ENCODE data around the gene ECT2L. TPM values are rescaled to one million over a fixed set of nuclear protein-coding genes. Genes with fewer than 3 reads are reported as not detected.

The ECT2L gene
- total RNA-seq, 1 experiment from 2014 or later: not detected

GRCh38 chr6:138868181-138868580, 72.3 kb downstream of the ECT2L start:
- H3K23ac ChIP-seq (ENCODE audit: insufficient read length, low read depth, low read length): no peak overlapping the region
- Mint-ChIP-seq H3K4me3 (no peak overlapping the region), H3K9me3 (no peaks in the 10 kb centered on the region), H3K27ac (no peak overlapping the region; a peak in 1 of 7 replicates), H3K27me3 (ENCODE audit: low read depth) (no peaks in the 10 kb centered on the region), H3K36me3 (ENCODE audit: insufficient read depth in 1 of 3, low read depth in 3 of 3) (no peaks in the 10 kb centered on the region), H3K4me1 (peaks cover 5 to 12% of the 10 kb centered on the region in 2 experiments)
- H3K4ac ChIP-seq (ENCODE audit: low read depth, low read length): no peak overlapping the region
- H2BK12ac ChIP-seq (ENCODE audit: insufficient read length, low read depth, low read length): no peak overlapping the region
- H2BK20ac ChIP-seq (ENCODE audit: low read depth, low read length, poor library complexity, severe bottlenecking): no peak overlapping the region
- H2BK120ac ChIP-seq (ENCODE audit: low read depth, low read length, poor library complexity, severe bottlenecking): no peak overlapping the region
- H3K9ac ChIP-seq (ENCODE audit: extremely low read depth, insufficient read length, low read length): no peak overlapping the region
- H2AFZ ChIP-seq (ENCODE audit: low read length): no peak overlapping the region
- H3K79me1 ChIP-seq (ENCODE audit: insufficient read depth, low read depth, low read length, poor library complexity, severe bottlenecking): no peaks in the 10 kb centered on the region
- no peak overlapping the region for H4K8ac ChIP-seq (replicated peaks; ENCODE audit: insufficient read length, low read depth, low read length)
- no peaks in the 10 kb centered on the region for H3K79me2 ChIP-seq (ENCODE audit: insufficient read depth, low read length)
- no peak overlapping the region for H2BK15ac ChIP-seq (ENCODE audit: low read depth, low read length)
- no peak overlapping the region for H3T11ph ChIP-seq (ENCODE audit: low read length)
- no peak overlapping the region for H3K14ac ChIP-seq (ENCODE audit: insufficient read depth, low read length)
- H3K23me2 ChIP-seq (ENCODE audit: insufficient read length, low read depth, low read length, poor library complexity, severe bottlenecking): no peaks in the 10 kb centered on the region
- no peaks in the 10 kb centered on the region for H4K20me1 ChIP-seq (ENCODE audit: control insufficient read depth, insufficient read depth, insufficient read length)
- TF ChIP-seq CTCF (conservative IDR thresholded peaks at IDR 0.05): no peak
- H2BK5ac ChIP-seq (ENCODE audit: insufficient read length, low read length): no peak overlapping the region
- H2AK5ac ChIP-seq (ENCODE audit: insufficient read length, low read length): no peak overlapping the region
- no peaks in the 10 kb centered on the region for H3K4me1 ChIP-seq (ENCODE audit: insufficient read depth, low read length)
- no peak for DNase-seq
- H4K5ac ChIP-seq (ENCODE audit: insufficient read length, low read depth, low read length): no peak overlapping the region
- no peak overlapping the region for H3K4me2 ChIP-seq (ENCODE audit: insufficient read depth, insufficient read length, low read length)
- no peak overlapping the region for H4K91ac ChIP-seq (ENCODE audit: insufficient read length, low read depth, low read length)
- no peak overlapping the region for H3K27ac ChIP-seq (ENCODE audit: insufficient read length, low read depth, low read length)
- no peaks in the 10 kb centered on the region for H3K27me3 ChIP-seq (ENCODE audit: insufficient read depth, low read length)
- H3K18ac ChIP-seq (ENCODE audit: insufficient read length, low read depth, low read length): no peak overlapping the region
- H3K56ac ChIP-seq (ENCODE audit: insufficient read length, low read depth, low read length): no peak overlapping the region
- H3K9me3 ChIP-seq (ENCODE audit: control insufficient read depth, low read depth, low read length): no peaks in the 10 kb centered on the region
